Stimulated activated CD8-positive, alpha-beta memory T cell treated with anti-CD3 and anti-CD28 coated beads, Interleukin-12 subunit alpha, Interleukin-12 subunit beta, amount 100 ng/mL, for 24 hours (primary cell): ENCODE results near the gene USO1.
"Not testable (repeated sequence)": the region's sequence is repeated elsewhere in the genome, so short reads cannot be mapped to it uniquely, and the experiment has no call there.

Source experiments
- DNase-seq: peaks from one replicate; pipeline ENCODE4 v3.0.0-alpha.2; 2020; ENCODE audit errors: extremely low read depth

Gene USO1

GRCh38 chr4:75752637-75753036, 28.3 kb downstream of the USO1 start:
- no peak for DNase-seq

GRCh38 chr4:75769036-75769435, 44.7 kb downstream of the USO1 start:
- no peak for DNase-seq

- no peak for DNase-seq
Measured at GRCh38 chr4:75771607-75772006, 47.2 kb downstream of the USO1 start.

- no peak for DNase-seq
Measured at GRCh38 chr4:75777589-75777988, 53.2 kb downstream of the USO1 start.

- DNase-seq, result no peak
Measured at GRCh38 chr4:75779105-75779757, 54.9 kb downstream of the USO1 start.

- DNase-seq, result no peak
Measured at GRCh38 chr4:75781305-75781704, 56.9 kb downstream of the USO1 start.

- DNase-seq, result no peak
Measured at GRCh38 chr4:75786526-75786925, 62.1 kb downstream of the USO1 start.

- DNase-seq, result no peak
Measured at GRCh38 chr4:75786938-75787337, 62.6 kb downstream of the USO1 start.

GRCh38 chr4:75790024-75790423, 65.6 kb downstream of the USO1 start:
- no peak for DNase-seq

- DNase-seq, result no peak
Measured at GRCh38 chr4:75800972-75801371, 76.6 kb downstream of the USO1 start.

GRCh38 chr4:75806035-75806434, 81.7 kb downstream of the USO1 start:
- DNase-seq, result not testable (repeated sequence)

GRCh38 chr4:75817901-75818300, 93.5 kb downstream of the USO1 start:
- no peak for DNase-seq

- DNase-seq, result no peak
Measured at GRCh38 chr4:75819121-75819520, 94.7 kb downstream of the USO1 start.

GRCh38 chr4:75820197-75820596, 95.8 kb downstream of the USO1 start:
- DNase-seq, result no peak

GRCh38 chr4:75820676-75821075, 96.3 kb downstream of the USO1 start:
- DNase-seq, result no peak

- no peak for DNase-seq
Measured at GRCh38 chr4:75821216-75821615, 96.8 kb downstream of the USO1 start.

GRCh38 chr4:75821966-75822365, 97.6 kb downstream of the USO1 start:
- no peak for DNase-seq

- no peak for DNase-seq
Measured at GRCh38 chr4:75822416-75822815, 98.0 kb downstream of the USO1 start.

GRCh38 chr4:75823812-75824211, 99.4 kb downstream of the USO1 start:
- DNase-seq, result no peak

- no peak for DNase-seq
Measured at GRCh38 chr4:75830906-75831305, 106.5 kb downstream of the USO1 start.

- no peak for DNase-seq
Measured at GRCh38 chr4:75831856-75832405, 107.6 kb downstream of the USO1 start.

- DNase-seq, result no peak
Measured at GRCh38 chr4:75834095-75834771, 109.9 kb downstream of the USO1 start.

- DNase-seq, result no peak
Measured at GRCh38 chr4:75834772-75835154, 110.4 kb downstream of the USO1 start.
